ENCODE data around the gene PREX1. TPM values are rescaled to one million over a fixed set of nuclear protein-coding genes. Genes with fewer than 3 reads are reported as not detected.
"Not testable (repeated sequence)": the region's sequence is repeated elsewhere in the genome, so short reads cannot be mapped to it uniquely, and the experiment has no call there.

PREX1 gene
- total and polyA plus RNA-seq, 2 donors (not counting 3 experiments of a cell fraction or from before 2014, with no cell fraction given), result 51.3 to 72.9 TPM

DNA sequence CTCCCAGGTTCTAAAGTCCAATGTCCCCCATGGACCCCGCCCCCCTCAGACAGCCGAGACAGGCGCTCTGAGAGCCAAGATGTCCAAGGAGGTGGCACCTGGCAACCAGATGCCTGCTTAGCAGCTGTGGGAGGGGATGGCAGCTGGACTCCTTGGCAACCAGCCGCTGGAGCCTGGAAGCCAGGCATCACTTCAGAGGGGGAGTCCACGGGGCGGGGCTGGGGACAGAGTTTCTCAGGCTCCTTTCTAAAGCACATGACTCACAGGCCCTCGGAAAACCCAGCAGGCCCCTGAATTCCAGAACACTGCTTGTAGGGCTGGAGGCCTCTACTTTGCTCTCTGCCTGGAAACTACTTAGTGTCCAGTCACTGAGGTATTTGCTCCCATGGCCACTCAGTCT is 51.5 kb downstream of the PREX1 start:
- H3K9ac ChIP-seq (replicated peaks; ENCODE audit: extremely low read depth, insufficient read depth, low read length), result no peak overlapping the region
- dilution Hi-C loops (cut with MboI; ENCODE audit: extremely low pct_ligation_motif_present, low sequenced_read_pairs), result no loop called here
- peaks cover 94% of the 10 kb centered on the region for H3K79me2 ChIP-seq (ENCODE audit: control insufficient read depth, insufficient read depth, low read length)
- H2AFZ ChIP-seq (ENCODE audit: low read depth, low read length), result no peak overlapping the region
- FAIRE-seq, result no peak
- no peaks in the 10 kb centered on the region for H3K9me1 ChIP-seq (replicated peaks; ENCODE audit: control insufficient read depth, extremely low read depth, insufficient read depth, low read length)
- no peak overlapping the region for H3K27ac ChIP-seq (ENCODE audit: insufficient read depth, low read depth, low read length)
- no peaks in the 10 kb centered on the region for H3K9me3 ChIP-seq (replicated peaks; ENCODE audit: control insufficient read depth, insufficient read depth, low read length)
- ChIA-PET POLR2A (no interaction called here), CTCF (no interaction called here)
- H3K4me2 ChIP-seq (ENCODE audit: insufficient read depth, low read length), result no peak overlapping the region
- intact Hi-C loops (cut with micrococcal nuclease), result no loop called here
- TF ChIP-seq JUN (IDR thresholded peaks at IDR 0.05; ENCODE audit: borderline replicate concordance, insufficient read depth, insufficient read length, low read depth) (no peak), POLR2AphosphoS5 (IDR thresholded peaks at IDR 0.05; ENCODE audit: insufficient read depth, low read depth, low read length) (no peak), CTCF (IDR thresholded peaks at IDR 0.05; ENCODE audit: extremely low read depth in 1 of 2, insufficient read depth in 1 of 2, low read depth in 1 of 2, low read length in 2 of 2) (no peak), POLR2A (IDR thresholded peaks at IDR 0.05; ENCODE audit: low read depth, low read length) (no peak), MYC (IDR thresholded peaks at IDR 0.05; ENCODE audit: low read depth, low read length) (no peak), EZH2 (IDR thresholded peaks at IDR 0.05; ENCODE audit: borderline replicate concordance, low read depth, low read length, severe bottlenecking) (no peak), MAX (IDR thresholded peaks at IDR 0.05; ENCODE audit: insufficient read depth, insufficient read length) (no peak), FOS (IDR thresholded peaks at IDR 0.05; ENCODE audit: borderline replicate concordance, insufficient read depth, low read length) (no peak), GATA2 (IDR thresholded peaks at IDR 0.05; ENCODE audit: insufficient read depth, insufficient read length, low read depth, low read length) (no peak)
- no peak for DNase-seq (ENCODE audit: low read depth, low spot score)
- H3K4me1 ChIP-seq (ENCODE audit: control insufficient read depth, extremely low read depth, insufficient read depth, low read length), result peaks cover 5% of the 10 kb centered on the region
- H3K36me3 ChIP-seq (ENCODE audit: control insufficient read depth in 2 of 2, extremely low read depth in 1 of 2, insufficient read depth in 2 of 2, low read length in 2 of 2), result no peaks in the 10 kb centered on the region
- H3K27me3 ChIP-seq (ENCODE audit: control insufficient read depth in 2 of 2, insufficient read depth in 2 of 2, low read length in 2 of 2), result no peaks in the 10 kb centered on the region
- no peak overlapping the region for H3K4me3 ChIP-seq (replicated peaks in 1 of 3; ENCODE audit: insufficient read depth in 1 of 3, low read depth in 1 of 3, low read length in 3 of 3)
- H4K20me1 ChIP-seq (replicated peaks; ENCODE audit: control insufficient read depth, extremely low read depth, insufficient read depth, low read length), result peaks cover 10% of the 10 kb centered on the region
- no TSS peak for BruUV-seq (replicated peaks)

DNA sequence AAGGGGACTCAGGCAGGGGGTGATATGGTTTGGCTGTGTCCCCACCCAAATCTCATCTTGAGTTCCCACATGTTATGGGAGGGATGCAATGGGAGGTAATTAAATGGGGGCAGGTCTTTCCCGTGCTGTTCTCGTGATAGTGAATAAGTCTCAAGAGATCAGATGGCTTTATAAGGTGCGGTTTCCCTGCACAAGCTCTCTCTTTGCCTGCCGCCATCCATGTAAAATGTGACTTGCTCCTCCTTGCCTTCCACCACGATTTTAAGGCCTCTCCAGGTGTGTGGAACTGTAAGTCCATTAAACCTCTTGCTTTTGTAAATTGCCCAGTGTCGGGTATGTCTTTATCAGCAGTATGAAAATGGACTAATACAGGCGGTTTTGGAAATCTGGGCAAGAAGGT is 52.3 kb downstream of the PREX1 start:
- intact Hi-C loops (cut with micrococcal nuclease); H3K36me3 ChIP-seq (ENCODE audit: control insufficient read depth in 2 of 2, extremely low read depth in 1 of 2, insufficient read depth in 2 of 2, low read length in 2 of 2); POLR2A ChIA-PET; FAIRE-seq; H3K9ac ChIP-seq (replicated peaks; ENCODE audit: extremely low read depth, insufficient read depth, low read length); dilution Hi-C loops (cut with MboI; ENCODE audit: extremely low pct_ligation_motif_present, low sequenced_read_pairs); H3K9me3 ChIP-seq (replicated peaks; ENCODE audit: control insufficient read depth, insufficient read depth, low read length); H2AFZ ChIP-seq (ENCODE audit: low read depth, low read length); H3K4me3 ChIP-seq (replicated peaks in 1 of 3; ENCODE audit: insufficient read depth in 1 of 3, low read depth in 1 of 3, low read length in 3 of 3); H3K4me2 ChIP-seq (ENCODE audit: insufficient read depth, low read length); DNase-seq (ENCODE audit: low read depth, low spot score); BruUV-seq (replicated peaks); H3K9me1 ChIP-seq (replicated peaks; ENCODE audit: control insufficient read depth, extremely low read depth, insufficient read depth, low read length); H3K27ac ChIP-seq (ENCODE audit: insufficient read depth, low read depth, low read length); H3K27me3 ChIP-seq (ENCODE audit: control insufficient read depth in 2 of 2, insufficient read depth in 2 of 2, low read length in 2 of 2); H3K4me1 ChIP-seq (ENCODE audit: control insufficient read depth, extremely low read depth, insufficient read depth, low read length): not testable (repeated sequence)
- Histone ChIP-seq H3K79me2 (ENCODE audit: control insufficient read depth, insufficient read depth, low read length) (peaks cover 94% of the 10 kb centered on the region), H4K20me1 (replicated peaks; ENCODE audit: control insufficient read depth, extremely low read depth, insufficient read depth, low read length) (peaks cover 10% of the 10 kb centered on the region)
- CTCF ChIA-PET, result interaction anchor here (1.1 to 2.0 kb wide), 2 partner anchors 15 to 92 kb away, joined by 4 read pairs; no protein-coding TSS in a partner anchor
